ENCODE measurements around the gene SPPL2B.

GRCh38 chr19:2306281-2306806, 22.1 kb upstream of the SPPL2B start:
- TF ChIP-seq CTCF (IDR thresholded peaks at IDR 0.05) (no peak), POLR2A (IDR thresholded peaks at IDR 0.05) (no peak)

Data from uterus (tissue), 2 donors.